ENCODE measurements around the gene TMEM98. TPM values are rescaled to one million over a fixed set of nuclear protein-coding genes. Genes with fewer than 3 reads are reported as not detected.

The TMEM98 gene
- total RNA-seq, 2 donors from 2014 or later: 43.0 to 117 TPM

DNA sequence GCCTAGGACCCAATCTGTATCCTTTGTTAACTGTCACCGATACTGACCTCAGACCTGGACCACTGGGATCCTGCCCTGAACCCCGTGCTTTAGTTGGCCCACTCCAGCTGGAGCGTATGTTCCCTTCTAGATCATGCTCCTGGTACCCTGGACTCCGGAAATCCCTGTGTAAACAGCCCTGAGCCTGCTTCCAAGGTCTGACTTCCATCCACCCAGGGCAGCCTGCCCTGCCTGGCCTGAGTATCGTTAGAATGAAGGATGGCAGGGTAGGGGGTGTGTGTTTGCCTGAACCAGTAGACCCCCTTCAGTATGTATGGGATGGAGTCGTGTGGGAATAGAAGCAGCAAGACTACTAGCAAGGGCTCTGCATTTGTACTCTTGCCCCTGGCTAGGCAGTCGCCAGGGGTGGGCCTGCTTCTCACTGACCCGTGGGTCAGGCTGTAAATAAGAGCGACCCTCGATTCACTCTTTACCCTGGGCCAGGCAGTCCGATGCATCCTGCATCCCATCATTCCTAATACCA, 691 bp upstream of the TMEM98 start:
- TF ChIP-seq, protein P1, sequence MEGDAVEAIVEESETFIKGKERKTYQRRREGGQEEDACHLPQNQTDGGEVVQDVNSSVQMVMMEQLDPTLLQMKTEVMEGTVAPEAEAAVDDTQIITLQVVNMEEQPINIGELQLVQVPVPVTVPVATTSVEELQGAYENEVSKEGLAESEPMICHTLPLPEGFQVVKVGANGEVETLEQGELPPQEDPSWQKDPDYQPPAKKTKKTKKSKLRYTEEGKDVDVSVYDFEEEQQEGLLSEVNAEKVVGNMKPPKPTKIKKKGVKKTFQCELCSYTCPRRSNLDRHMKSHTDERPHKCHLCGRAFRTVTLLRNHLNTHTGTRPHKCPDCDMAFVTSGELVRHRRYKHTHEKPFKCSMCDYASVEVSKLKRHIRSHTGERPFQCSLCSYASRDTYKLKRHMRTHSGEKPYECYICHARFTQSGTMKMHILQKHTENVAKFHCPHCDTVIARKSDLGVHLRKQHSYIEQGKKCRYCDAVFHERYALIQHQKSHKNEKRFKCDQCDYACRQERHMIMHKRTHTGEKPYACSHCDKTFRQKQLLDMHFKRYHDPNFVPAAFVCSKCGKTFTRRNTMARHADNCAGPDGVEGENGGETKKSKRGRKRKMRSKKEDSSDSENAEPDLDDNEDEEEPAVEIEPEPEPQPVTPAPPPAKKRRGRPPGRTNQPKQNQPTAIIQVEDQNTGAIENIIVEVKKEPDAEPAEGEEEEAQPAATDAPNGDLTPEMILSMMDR (IDR thresholded peaks at IDR 0.05): no peak
- Histone ChIP-seq H3K9me3 (no peaks in the 10 kb centered on the region), H3K4me1 (peaks cover 0 to 13% of the 10 kb centered on the region in 2 donors), H3K4me3 (peak overlapping the region; percentile 63 to 64), H3K27ac (peak overlapping the region in 1 of 2 donors; percentile 48), H3K36me3 (no peaks in the 10 kb centered on the region), H3K27me3 (no peaks in the 10 kb centered on the region)
- DNase-seq (ENCODE audit: low spot score): peak; percentile 58

DNA sequence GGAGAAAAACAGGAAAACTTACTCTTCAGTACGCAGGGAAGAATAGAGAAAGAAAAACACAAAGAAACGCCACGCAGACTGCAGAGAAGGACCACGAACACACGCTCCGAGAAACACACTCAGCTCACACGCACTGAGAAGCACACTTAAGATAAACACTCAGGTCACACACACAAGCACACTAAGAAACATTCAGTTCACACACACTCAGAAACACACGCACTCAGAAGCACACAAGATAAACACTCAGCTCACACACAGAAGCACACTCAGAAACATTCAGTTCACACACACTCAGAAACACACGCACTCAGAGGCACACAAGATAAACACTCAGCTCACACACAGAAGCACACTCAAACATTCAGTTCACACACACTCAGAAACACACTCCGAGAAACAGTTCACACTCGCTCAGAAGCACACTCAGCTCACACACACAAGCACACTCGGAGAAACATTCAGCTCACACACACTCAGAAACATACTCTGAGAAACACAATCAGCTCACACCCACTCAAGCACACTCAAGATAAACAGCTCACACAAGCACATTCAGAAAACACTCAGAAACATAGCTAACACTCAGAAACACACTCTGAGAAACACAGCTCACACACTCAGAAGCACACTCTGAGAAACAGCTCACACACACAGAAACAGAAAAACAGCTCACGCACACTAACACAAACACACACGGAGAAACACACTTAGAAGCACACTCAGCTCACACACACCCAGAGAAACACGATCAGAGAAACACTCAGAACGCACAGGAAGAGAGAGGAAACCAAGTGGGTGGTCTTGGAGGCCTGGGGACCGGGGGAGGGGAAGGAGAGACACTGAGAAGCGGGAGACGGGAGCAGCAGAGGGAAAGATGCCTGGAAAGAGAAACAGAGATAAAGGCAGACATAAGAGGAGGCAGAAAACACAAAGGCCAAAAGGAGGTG, 908 bp downstream of the TMEM98 start:
- Histone ChIP-seq H3K4me1 (peaks cover 0 to 13% of the 10 kb centered on the region in 2 donors), H3K4me3 (peak overlapping the region; percentile 63 to 64), H3K9me3 (no peaks in the 10 kb centered on the region), H3K27ac (peak overlapping the region; percentile 37 to 66), H3K27me3 (no peaks in the 10 kb centered on the region), H3K36me3 (peaks cover 5% of the 10 kb centered on the region)
- TF ChIP-seq, protein P1 (IDR thresholded peaks at IDR 0.05): no peak
- no peak for DNase-seq (ENCODE audit: low spot score)

DNA sequence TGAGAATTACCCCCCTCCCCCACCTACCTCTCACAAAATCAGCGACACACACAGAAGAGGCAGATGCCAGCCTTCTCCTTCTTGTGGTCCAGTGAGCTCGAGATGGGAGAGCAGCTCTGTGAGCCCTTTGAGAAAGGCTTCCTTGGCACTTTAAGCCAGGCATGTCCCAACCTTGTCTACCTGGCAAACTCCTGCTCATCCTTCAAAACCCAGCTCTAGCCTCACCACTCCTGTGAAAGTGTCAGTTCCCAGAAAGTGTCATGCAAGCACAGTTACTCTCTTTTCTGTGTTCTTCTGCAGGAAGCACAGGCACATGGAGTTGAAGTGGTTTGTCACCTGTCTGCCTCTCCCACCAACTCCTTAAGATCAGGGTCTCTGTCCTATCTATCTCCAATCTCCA, 1.6 kb downstream of the TMEM98 start:
- H3K4me3 ChIP-seq: peak overlapping the region in 1 of 2 donors; percentile 64
- no peaks in the 10 kb centered on the region for H3K27me3 ChIP-seq
- TF ChIP-seq, protein P1 (IDR thresholded peaks at IDR 0.05): no peak

DNA sequence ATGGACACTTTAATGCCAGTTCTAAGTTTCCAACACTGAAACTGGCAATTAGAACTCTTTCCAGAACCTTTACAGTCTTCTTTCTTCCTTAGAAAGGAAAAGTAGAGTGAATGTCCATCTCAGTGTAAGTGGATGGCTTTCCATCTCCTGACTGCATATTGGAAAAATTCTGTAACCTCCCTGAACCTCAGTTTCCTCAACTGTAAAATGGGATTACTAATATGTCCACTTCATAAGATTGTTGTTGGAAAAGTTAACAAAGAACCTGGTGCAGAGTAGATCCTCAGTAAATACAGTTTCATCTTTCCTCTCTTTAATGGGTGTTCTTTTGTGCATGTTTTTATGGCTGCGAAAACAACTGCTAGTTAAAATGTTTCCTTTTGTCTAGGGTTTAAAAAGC, 2.6 kb downstream of the TMEM98 start:
- H3K36me3 ChIP-seq: peaks cover 8% of the 10 kb centered on the region
- no peak overlapping the region for H3K4me3 ChIP-seq
- H3K27me3 ChIP-seq: no peaks in the 10 kb centered on the region
- TF ChIP-seq, protein P1 (IDR thresholded peaks at IDR 0.05): no peak
- H3K9me3 ChIP-seq: no peaks in the 10 kb centered on the region
- no peak for DNase-seq (ENCODE audit: low spot score)
- no peak overlapping the region for H3K27ac ChIP-seq
- peaks cover 0 to 13% of the 10 kb centered on the region in 2 donors for H3K4me1 ChIP-seq

More for the DNA sequence above, 1.6 kb downstream of the TMEM98 start:
- Histone ChIP-seq H3K4me1 (peaks cover 0 to 13% of the 10 kb centered on the region in 2 donors), H3K9me3 (no peaks in the 10 kb centered on the region), H3K36me3 (peaks cover 8% of the 10 kb centered on the region), H3K27ac (no peak overlapping the region)
- no peak for DNase-seq (ENCODE audit: low spot score)

DNA sequence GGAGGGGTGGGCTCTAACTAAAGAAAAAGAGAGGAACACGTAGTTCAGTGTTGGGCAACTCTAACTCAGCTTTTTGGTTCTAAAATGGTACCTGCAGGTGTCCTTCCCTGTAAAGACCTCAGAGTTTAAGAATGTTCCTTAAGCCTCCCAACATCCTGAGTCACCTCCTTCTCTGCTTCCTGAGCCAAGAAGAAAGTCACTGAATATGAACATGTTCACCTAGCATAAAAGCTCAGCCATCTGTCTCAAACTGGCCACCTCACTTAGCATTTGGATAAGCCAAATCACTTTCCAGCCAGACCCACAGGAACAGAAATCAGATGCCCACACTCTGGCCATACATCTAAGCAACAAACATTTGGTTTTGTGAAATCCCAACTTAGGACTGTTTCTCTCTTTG, 3.7 kb downstream of the TMEM98 start:
- no peak for DNase-seq (ENCODE audit: low spot score)
- TF ChIP-seq, protein P1 (IDR thresholded peaks at IDR 0.05): no peak

More for the DNA sequence above, 3.7 kb downstream of the TMEM98 start:
- no peak overlapping the region for H3K4me3 ChIP-seq
- H3K9me3 ChIP-seq: no peaks in the 10 kb centered on the region
- H3K4me1 ChIP-seq: peaks cover 0 to 15% of the 10 kb centered on the region in 2 donors
- no peak overlapping the region for H3K27ac ChIP-seq
- peaks cover 8% of the 10 kb centered on the region for H3K36me3 ChIP-seq
- H3K27me3 ChIP-seq: no peaks in the 10 kb centered on the region

Measured in right atrium auricular region (tissue), 2 donors.